ENCODE measurements around the gene KAT6B.

Gene KAT6B

DNA sequence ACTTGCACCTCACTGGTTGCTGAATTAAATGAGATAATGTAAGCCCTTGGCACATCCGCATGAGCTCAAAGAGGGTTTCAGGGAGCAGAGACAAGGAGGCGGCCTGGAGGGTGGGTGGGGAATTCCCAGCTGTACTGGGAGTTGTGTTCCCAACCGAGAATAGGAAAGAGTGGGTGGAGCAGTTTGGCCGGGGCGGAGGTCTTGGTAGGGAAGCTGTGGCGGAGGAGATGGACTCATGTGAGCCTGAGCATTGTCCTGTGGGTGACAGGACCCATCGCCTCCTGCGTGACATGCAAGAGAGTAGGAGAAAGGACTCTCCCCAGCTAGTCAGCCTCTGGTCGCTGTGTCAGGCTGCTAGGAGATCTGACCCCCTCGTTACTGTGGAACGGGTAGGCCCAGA lies 244.1 kb downstream of the KAT6B start:
- FAIRE-seq (no peak), DNase-seq (ENCODE audit: insufficient read length, low spot score) (no peak)
- TF ChIP-seq TAF1 (IDR thresholded peaks at IDR 0.05; ENCODE audit: low read depth, low read length): no peak
- TF ChIP-seq PAX5 (IDR thresholded peaks at IDR 0.05; ENCODE audit: insufficient read depth, low read length, severe bottlenecking): no peak
- no peak for TF ChIP-seq POLR2A (IDR thresholded peaks at IDR 0.05; ENCODE audit: low read depth, low read length)

DNA sequence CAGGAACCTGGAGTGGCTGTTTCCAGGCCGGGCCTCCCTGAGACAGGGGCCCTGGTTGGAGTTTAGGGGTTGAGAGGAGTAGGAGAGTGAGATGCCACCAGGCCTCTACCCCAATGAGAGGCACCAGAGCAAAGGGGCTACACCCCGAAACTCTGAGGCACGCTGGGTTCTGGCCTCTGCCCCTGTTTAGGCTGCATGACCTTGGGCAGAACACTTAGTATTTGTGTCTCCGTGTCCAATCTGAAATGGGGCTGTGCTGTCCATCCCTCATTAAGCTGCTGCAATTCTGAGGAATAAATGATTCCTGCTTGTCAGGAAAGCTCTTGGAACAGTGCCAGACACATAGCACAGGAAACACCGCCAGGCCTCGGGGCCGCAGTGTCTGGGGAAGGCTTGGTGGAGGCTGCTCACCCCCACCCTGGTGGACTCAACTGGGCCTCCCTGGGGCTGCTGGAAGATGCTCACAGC lies 244.6 kb downstream of the KAT6B start:
- FAIRE-seq (no peak), DNase-seq (ENCODE audit: insufficient read length, low spot score) (no peak)
- TF ChIP-seq POU2F2 (IDR thresholded peaks at IDR 0.05; ENCODE audit: low read depth, low read length) (no peak), POLR2AphosphoS5 (IDR thresholded peaks at IDR 0.05; ENCODE audit: low read depth, low read length) (no peak), SPI1 (IDR thresholded peaks at IDR 0.05; ENCODE audit: low read depth, low read length) (no peak), TAF1 (IDR thresholded peaks at IDR 0.05; ENCODE audit: low read depth, low read length) (no peak), PAX5 (IDR thresholded peaks at IDR 0.05; ENCODE audit: insufficient read depth, low read length, severe bottlenecking) (no peak), POLR2A (IDR thresholded peaks at IDR 0.05; ENCODE audit: low read depth, low read length) (no peak)

DNA sequence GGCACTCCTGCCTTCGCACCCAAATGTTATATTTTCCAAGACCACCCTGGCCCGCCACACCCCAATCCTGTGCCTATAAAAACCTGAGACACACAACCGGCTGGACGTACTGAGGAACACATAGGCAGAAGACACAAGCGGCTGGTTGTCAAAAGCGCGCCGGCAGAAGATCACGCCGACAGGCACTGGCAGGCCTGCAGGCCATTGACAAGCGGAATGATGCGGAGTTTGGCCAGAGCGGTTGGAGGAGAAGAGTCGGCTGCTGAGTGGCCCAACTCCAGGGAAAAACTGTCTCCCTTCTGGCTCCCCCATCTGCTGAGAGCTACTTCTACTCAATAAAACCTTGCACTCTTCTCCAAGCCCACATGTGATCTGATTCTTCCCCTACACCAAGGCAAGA lies 245.4 kb downstream of the KAT6B start:
- DNase-seq (ENCODE audit: insufficient read length, low spot score) (no peak), FAIRE-seq (no peak)
- TF ChIP-seq SPI1 (IDR thresholded peaks at IDR 0.05; ENCODE audit: low read depth, low read length) (no peak), TAF1 (IDR thresholded peaks at IDR 0.05; ENCODE audit: low read depth, low read length) (no peak), POLR2AphosphoS5 (IDR thresholded peaks at IDR 0.05; ENCODE audit: low read depth, low read length) (no peak), POLR2A (IDR thresholded peaks at IDR 0.05; ENCODE audit: low read depth, low read length) (no peak), PAX5 (IDR thresholded peaks at IDR 0.05; ENCODE audit: insufficient read depth, low read length, severe bottlenecking) (no peak), POU2F2 (IDR thresholded peaks at IDR 0.05; ENCODE audit: low read depth, low read length) (no peak)

DNA sequence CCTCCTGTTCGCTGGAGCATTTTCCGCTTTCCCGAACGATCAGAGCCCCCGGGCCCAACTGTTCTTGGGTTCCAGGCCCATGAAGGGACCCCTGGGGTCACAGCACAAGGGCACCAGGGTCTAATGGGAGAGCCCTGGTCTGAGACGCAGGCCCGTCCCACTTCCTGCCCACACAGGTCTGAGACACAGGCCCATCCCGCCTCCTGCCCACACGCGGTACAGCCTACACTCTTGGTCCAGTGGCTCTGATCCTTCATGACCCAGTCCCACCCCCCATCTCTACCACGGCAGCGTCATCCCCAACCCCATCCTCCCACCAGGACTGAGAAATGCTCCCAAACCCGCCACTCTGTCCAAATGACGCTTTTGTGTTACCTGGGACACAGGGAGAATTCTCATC lies 246.3 kb downstream of the KAT6B start:
- FAIRE-seq (no peak), DNase-seq (ENCODE audit: insufficient read length, low spot score) (no peak)
- TF ChIP-seq TAF1 (IDR thresholded peaks at IDR 0.05; ENCODE audit: low read depth, low read length) (no peak), POLR2A (IDR thresholded peaks at IDR 0.05; ENCODE audit: low read depth, low read length) (no peak), POLR2AphosphoS5 (IDR thresholded peaks at IDR 0.05; ENCODE audit: low read depth, low read length) (no peak), POU2F2 (IDR thresholded peaks at IDR 0.05; ENCODE audit: low read depth, low read length) (no peak), PAX5 (IDR thresholded peaks at IDR 0.05; ENCODE audit: insufficient read depth, low read length, severe bottlenecking) (no peak), SPI1 (IDR thresholded peaks at IDR 0.05; ENCODE audit: low read depth, low read length) (no peak)

DNA sequence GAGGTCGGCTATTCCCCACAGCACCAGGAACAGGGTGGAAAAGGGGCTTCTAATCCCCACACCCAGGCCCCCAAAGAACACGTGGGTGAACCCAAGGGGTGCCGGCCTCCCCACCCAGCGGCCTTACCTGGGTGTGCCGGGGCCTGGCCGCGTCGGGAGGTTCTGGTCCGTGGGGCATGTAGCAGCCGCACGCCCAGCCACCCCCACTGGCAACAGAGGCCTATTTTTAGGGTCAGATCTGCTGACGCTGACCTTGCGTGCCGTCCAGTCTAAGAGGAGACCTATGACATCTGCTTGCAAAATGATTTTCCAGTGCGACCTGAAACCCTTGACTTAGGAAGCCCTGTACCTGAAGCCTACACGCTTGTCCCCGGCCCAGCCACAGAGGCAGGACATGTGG lies 247.0 kb downstream of the KAT6B start:
- FAIRE-seq (no peak), DNase-seq (ENCODE audit: insufficient read length, low spot score) (no peak)
- TF ChIP-seq SPI1 (IDR thresholded peaks at IDR 0.05; ENCODE audit: low read depth, low read length): no peak
- no peak for TF ChIP-seq TAF1 (IDR thresholded peaks at IDR 0.05; ENCODE audit: low read depth, low read length)
- no peak for TF ChIP-seq POU2F2 (IDR thresholded peaks at IDR 0.05; ENCODE audit: low read depth, low read length)
- TF ChIP-seq POLR2AphosphoS5 (IDR thresholded peaks at IDR 0.05; ENCODE audit: low read depth, low read length): no peak
- TF ChIP-seq POLR2A (IDR thresholded peaks at IDR 0.05; ENCODE audit: low read depth, low read length): no peak
- no peak for TF ChIP-seq PAX5 (IDR thresholded peaks at IDR 0.05; ENCODE audit: insufficient read depth, low read length, severe bottlenecking)

DNA sequence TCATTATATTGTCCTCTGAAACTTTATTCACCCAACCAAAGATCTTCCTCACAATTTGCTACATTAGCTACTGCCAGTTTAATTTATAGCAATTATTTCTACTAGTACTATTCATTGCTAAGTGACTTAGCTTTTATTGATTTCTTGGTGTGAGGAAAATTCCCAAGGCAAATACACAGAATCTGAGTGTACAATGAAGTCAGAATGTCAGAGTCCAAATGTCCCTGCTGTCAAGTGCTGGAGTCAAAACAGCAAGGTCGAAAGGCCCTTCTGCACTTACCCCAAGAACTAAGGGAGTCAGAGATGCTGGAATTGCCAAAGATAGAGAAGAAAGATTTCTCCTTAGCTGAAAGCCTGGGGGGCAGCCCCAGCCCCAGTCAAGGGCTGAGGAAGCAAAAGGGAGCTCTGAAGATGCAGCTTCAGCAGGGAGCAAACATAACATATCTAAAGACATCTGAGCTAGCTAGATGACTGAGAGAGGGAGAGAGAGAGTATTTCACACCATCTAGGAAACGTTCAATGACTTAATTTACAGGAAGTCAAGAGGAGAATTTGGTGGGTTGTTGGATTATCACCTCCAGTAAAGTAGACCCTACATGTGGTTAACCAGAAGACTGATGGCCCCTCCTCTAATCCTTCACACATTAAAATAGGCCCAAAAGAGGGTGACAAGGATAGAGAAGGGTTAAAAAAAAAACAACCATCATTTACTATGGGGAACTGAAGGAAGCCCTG lies 248.5 kb downstream of the KAT6B start:
- DNase-seq (ENCODE audit: insufficient read length, low spot score): no peak
- FAIRE-seq: no peak
- TF ChIP-seq PAX5 (IDR thresholded peaks at IDR 0.05; ENCODE audit: insufficient read depth, low read length, severe bottlenecking): no peak
- no peak for TF ChIP-seq TAF1 (IDR thresholded peaks at IDR 0.05; ENCODE audit: low read depth, low read length)
- TF ChIP-seq POLR2A (IDR thresholded peaks at IDR 0.05; ENCODE audit: low read depth, low read length): no peak
- TF ChIP-seq POLR2AphosphoS5 (IDR thresholded peaks at IDR 0.05; ENCODE audit: low read depth, low read length): no peak
- no peak for TF ChIP-seq POU2F2 (IDR thresholded peaks at IDR 0.05; ENCODE audit: low read depth, low read length)
- TF ChIP-seq SPI1 (IDR thresholded peaks at IDR 0.05; ENCODE audit: low read depth, low read length): no peak

DNA sequence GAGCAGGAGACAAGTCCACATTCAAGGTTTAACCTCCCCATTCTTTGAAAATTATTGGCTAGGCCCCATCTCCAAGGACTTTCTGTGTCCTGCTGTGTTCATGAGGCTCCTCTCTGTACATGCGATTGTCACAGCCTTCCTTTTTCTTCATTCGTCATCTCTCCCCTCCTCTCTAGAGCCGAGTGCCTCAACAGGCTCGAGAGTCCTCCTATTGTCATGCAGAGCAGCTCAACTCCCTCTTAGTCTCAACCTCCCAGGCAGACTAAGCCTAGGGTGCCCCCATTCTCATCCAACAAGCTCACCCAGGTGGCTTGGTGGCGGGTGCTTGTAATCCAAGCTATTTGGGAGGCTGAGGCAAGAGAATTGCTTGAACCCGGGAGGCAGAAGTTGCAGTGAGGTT lies 249.9 kb downstream of the KAT6B start:
- FAIRE-seq: no peak
- TF ChIP-seq PAX5 (IDR thresholded peaks at IDR 0.05; ENCODE audit: insufficient read depth, low read length, severe bottlenecking) (no peak), POLR2A (IDR thresholded peaks at IDR 0.05; ENCODE audit: low read depth, low read length) (no peak), POLR2AphosphoS5 (IDR thresholded peaks at IDR 0.05; ENCODE audit: low read depth, low read length) (no peak), TAF1 (IDR thresholded peaks at IDR 0.05; ENCODE audit: low read depth, low read length) (no peak), POU2F2 (IDR thresholded peaks at IDR 0.05; ENCODE audit: low read depth, low read length) (no peak), SPI1 (IDR thresholded peaks at IDR 0.05; ENCODE audit: low read depth, low read length) (no peak)
- no peak for DNase-seq (ENCODE audit: insufficient read length, low spot score)

DNA sequence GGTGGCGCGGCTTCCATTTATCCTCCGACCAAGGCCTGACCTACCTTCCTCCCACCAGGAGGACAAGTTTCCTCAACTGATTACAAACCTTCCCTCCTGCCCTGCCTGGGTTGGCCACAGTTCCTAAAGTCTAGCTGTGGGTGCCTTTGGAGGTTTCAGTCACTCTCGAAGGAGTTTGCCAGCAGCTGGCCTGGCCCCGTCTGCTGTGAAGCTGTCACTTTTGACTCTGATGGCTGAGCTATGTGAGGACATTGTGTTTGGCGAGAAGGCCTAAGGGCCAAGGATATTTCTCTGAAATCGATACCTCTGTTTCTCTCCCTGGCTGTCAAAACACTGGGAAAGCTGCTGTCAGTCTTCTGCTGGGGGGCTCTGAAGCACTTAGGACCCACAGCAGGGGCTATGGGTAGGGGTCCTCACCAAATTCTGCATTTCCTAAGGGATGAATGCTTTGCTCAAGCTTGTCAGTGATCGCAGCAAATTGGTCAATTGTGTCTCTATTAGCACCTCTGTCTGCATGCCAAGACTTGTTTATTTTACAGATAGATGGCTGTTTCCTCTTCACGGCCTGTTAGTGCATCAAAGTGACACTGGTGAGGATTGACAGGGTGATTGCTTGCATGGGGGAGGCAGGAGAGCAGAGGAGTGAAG lies 253.2 kb downstream of the KAT6B start:
- TF ChIP-seq TAF1 (IDR thresholded peaks at IDR 0.05; ENCODE audit: low read depth, low read length) (no peak), POU2F2 (IDR thresholded peaks at IDR 0.05; ENCODE audit: low read depth, low read length) (no peak), POLR2A (IDR thresholded peaks at IDR 0.05; ENCODE audit: low read depth, low read length) (no peak), PAX5 (IDR thresholded peaks at IDR 0.05; ENCODE audit: insufficient read depth, low read length, severe bottlenecking) (no peak), POLR2AphosphoS5 (IDR thresholded peaks at IDR 0.05; ENCODE audit: low read depth, low read length) (no peak), SPI1 (IDR thresholded peaks at IDR 0.05; ENCODE audit: low read depth, low read length) (no peak)
- FAIRE-seq (no peak), DNase-seq (ENCODE audit: insufficient read length, low spot score) (no peak)

DNA sequence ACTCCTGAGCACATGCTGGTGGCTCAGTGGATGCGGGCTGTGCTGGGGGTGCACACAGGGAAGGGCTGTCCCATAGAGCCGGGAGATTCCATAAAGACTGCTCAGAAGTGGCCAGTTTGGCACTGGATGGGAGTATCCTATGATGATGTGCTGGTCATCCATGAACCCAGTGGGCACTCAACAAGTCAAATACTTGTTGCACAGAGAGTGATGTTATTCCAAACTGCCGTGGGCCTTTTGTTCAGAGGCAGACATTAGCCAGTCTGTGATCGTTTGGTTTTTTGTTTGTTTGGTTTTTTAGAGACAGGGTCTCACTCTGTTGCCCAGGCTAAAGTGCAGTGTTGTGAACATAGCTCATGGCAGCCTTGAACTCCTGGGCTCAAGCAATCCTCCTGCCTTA lies 254.2 kb downstream of the KAT6B start:
- no peak for TF ChIP-seq SPI1 (IDR thresholded peaks at IDR 0.05; ENCODE audit: low read depth, low read length)
- TF ChIP-seq POLR2A (IDR thresholded peaks at IDR 0.05; ENCODE audit: low read depth, low read length): no peak
- TF ChIP-seq PAX5 (IDR thresholded peaks at IDR 0.05; ENCODE audit: insufficient read depth, low read length, severe bottlenecking): no peak
- no peak for TF ChIP-seq TAF1 (IDR thresholded peaks at IDR 0.05; ENCODE audit: low read depth, low read length)
- no peak for TF ChIP-seq POU2F2 (IDR thresholded peaks at IDR 0.05; ENCODE audit: low read depth, low read length)
- TF ChIP-seq POLR2AphosphoS5 (IDR thresholded peaks at IDR 0.05; ENCODE audit: low read depth, low read length): no peak
- DNase-seq (ENCODE audit: insufficient read length, low spot score): no peak
- no peak for FAIRE-seq

All from GM12891 (cell line).